Measurements from ENCODE around the gene PCSK6. TPM values are rescaled to one million over a fixed set of nuclear protein-coding genes. Genes with fewer than 3 reads are reported as not detected.
"Not testable (repeated sequence)": the region's sequence is repeated elsewhere in the genome, so short reads cannot be mapped to it uniquely, and the experiment has no call there.

Gene PCSK6
- total RNA-seq, 1 donor, result 6.6 TPM

GRCh38 chr15:101411581-101411980, 77.9 kb downstream of the PCSK6 start:
- Histone ChIP-seq H3K27me3 (ENCODE audit: insufficient read depth, low read length) (no peaks in the 10 kb centered on the region), H3K9me3 (ENCODE audit: low read depth, low read length) (no peaks in the 10 kb centered on the region), H3K4me3 (ENCODE audit: low read length) (no peak overlapping the region), H3K4me1 (ENCODE audit: insufficient read depth, low read length) (peaks cover 3% of the 10 kb centered on the region)

- H3K4me1 ChIP-seq (ENCODE audit: insufficient read depth, low read length), result peaks cover 4% of the 10 kb centered on the region
- H3K27me3 ChIP-seq (ENCODE audit: insufficient read depth, low read length), result no peaks in the 10 kb centered on the region
- no peaks in the 10 kb centered on the region for H3K9me3 ChIP-seq (ENCODE audit: low read depth, low read length)
- no peak overlapping the region for H3K4me3 ChIP-seq (ENCODE audit: low read length)
Observed at GRCh38 chr15:101411085-101411484, 78.4 kb downstream of the PCSK6 start.

- no peaks in the 10 kb centered on the region for H3K9me3 ChIP-seq (ENCODE audit: low read depth, low read length)
- H3K4me3 ChIP-seq (ENCODE audit: low read length), result no peak overlapping the region
- peaks cover 4% of the 10 kb centered on the region for H3K4me1 ChIP-seq (ENCODE audit: insufficient read depth, low read length)
- no peaks in the 10 kb centered on the region for H3K27me3 ChIP-seq (ENCODE audit: insufficient read depth, low read length)
Observed at GRCh38 chr15:101410612-101411011, 78.9 kb downstream of the PCSK6 start.

- Histone ChIP-seq H3K4me3 (ENCODE audit: low read length) (no peak overlapping the region), H3K27me3 (ENCODE audit: insufficient read depth, low read length) (no peaks in the 10 kb centered on the region), H3K4me1 (ENCODE audit: insufficient read depth, low read length) (peaks cover 4% of the 10 kb centered on the region), H3K9me3 (ENCODE audit: low read depth, low read length) (no peaks in the 10 kb centered on the region)
Observed at GRCh38 chr15:101409621-101410020, 79.9 kb downstream of the PCSK6 start.

GRCh38 chr15:101407966-101408775, 81.3 kb downstream of the PCSK6 start:
- peaks cover 4% of the 10 kb centered on the region for H3K4me1 ChIP-seq (ENCODE audit: insufficient read depth, low read length)
- H3K4me3 ChIP-seq (ENCODE audit: low read length), result no peak overlapping the region
- no peaks in the 10 kb centered on the region for H3K27me3 ChIP-seq (ENCODE audit: insufficient read depth, low read length)

GRCh38 chr15:101407439-101407838, 82.1 kb downstream of the PCSK6 start:
- H3K27me3 ChIP-seq (ENCODE audit: insufficient read depth, low read length), result no peaks in the 10 kb centered on the region
- peaks cover 4% of the 10 kb centered on the region for H3K4me1 ChIP-seq (ENCODE audit: insufficient read depth, low read length)
- H3K9me3 ChIP-seq (ENCODE audit: low read depth, low read length), result no peaks in the 10 kb centered on the region

More at GRCh38 chr15:101407966-101408775, 81.3 kb downstream of the PCSK6 start:
- no peaks in the 10 kb centered on the region for H3K9me3 ChIP-seq (ENCODE audit: low read depth, low read length)

GRCh38 chr15:101406526-101407195, 82.8 kb downstream of the PCSK6 start:
- H3K9me3 ChIP-seq (ENCODE audit: low read depth, low read length), result no peaks in the 10 kb centered on the region
- no peaks in the 10 kb centered on the region for H3K27me3 ChIP-seq (ENCODE audit: insufficient read depth, low read length)
- peaks cover 4% of the 10 kb centered on the region for H3K4me1 ChIP-seq (ENCODE audit: insufficient read depth, low read length)
- no peak overlapping the region for H3K4me3 ChIP-seq (ENCODE audit: low read length)

More at GRCh38 chr15:101407439-101407838, 82.1 kb downstream of the PCSK6 start:
- no peak overlapping the region for H3K4me3 ChIP-seq (ENCODE audit: low read length)

GRCh38 chr15:101406036-101406435, 83.5 kb downstream of the PCSK6 start:
- Histone ChIP-seq H3K4me1 (ENCODE audit: insufficient read depth, low read length) (peaks cover 4% of the 10 kb centered on the region), H3K9me3 (ENCODE audit: low read depth, low read length) (no peaks in the 10 kb centered on the region), H3K4me3 (ENCODE audit: low read length) (no peak overlapping the region), H3K27me3 (ENCODE audit: insufficient read depth, low read length) (no peaks in the 10 kb centered on the region)

- H3K27me3 ChIP-seq (ENCODE audit: insufficient read depth, low read length), result peaks cover 5% of the 10 kb centered on the region
- no peaks in the 10 kb centered on the region for H3K9me3 ChIP-seq (ENCODE audit: low read depth, low read length)
- peaks cover 4% of the 10 kb centered on the region for H3K4me1 ChIP-seq (ENCODE audit: insufficient read depth, low read length)
- H3K4me3 ChIP-seq (ENCODE audit: low read length), result no peak overlapping the region
Observed at GRCh38 chr15:101404245-101404644, 85.3 kb downstream of the PCSK6 start.

- H3K9me3 ChIP-seq (ENCODE audit: low read depth, low read length); H3K27me3 ChIP-seq (ENCODE audit: insufficient read depth, low read length); H3K4me1 ChIP-seq (ENCODE audit: insufficient read depth, low read length); H3K4me3 ChIP-seq (ENCODE audit: low read length): not testable (repeated sequence)
Observed at GRCh38 chr15:101402883-101403282, 86.6 kb downstream of the PCSK6 start.

GRCh38 chr15:101401286-101401685, 88.2 kb downstream of the PCSK6 start:
- Histone ChIP-seq H3K4me3 (ENCODE audit: low read length) (no peak overlapping the region), H3K9me3 (ENCODE audit: low read depth, low read length) (no peaks in the 10 kb centered on the region), H3K4me1 (ENCODE audit: insufficient read depth, low read length) (peaks cover 5% of the 10 kb centered on the region), H3K27me3 (ENCODE audit: insufficient read depth, low read length) (peaks cover 5% of the 10 kb centered on the region)

GRCh38 chr15:101399431-101399830, 90.1 kb downstream of the PCSK6 start:
- Histone ChIP-seq H3K4me3 (ENCODE audit: low read length) (no peak overlapping the region), H3K27me3 (ENCODE audit: insufficient read depth, low read length) (peaks cover 5% of the 10 kb centered on the region), H3K4me1 (ENCODE audit: insufficient read depth, low read length) (peaks cover 5% of the 10 kb centered on the region), H3K9me3 (ENCODE audit: low read depth, low read length) (no peaks in the 10 kb centered on the region)

GRCh38 chr15:101398247-101398646, 91.3 kb downstream of the PCSK6 start:
- Histone ChIP-seq H3K4me1 (ENCODE audit: insufficient read depth, low read length) (peaks cover 5% of the 10 kb centered on the region), H3K27me3 (ENCODE audit: insufficient read depth, low read length) (peaks cover 5% of the 10 kb centered on the region), H3K9me3 (ENCODE audit: low read depth, low read length) (no peaks in the 10 kb centered on the region), H3K4me3 (ENCODE audit: low read length) (no peak overlapping the region)

GRCh38 chr15:101397521-101398003, 91.9 kb downstream of the PCSK6 start:
- Histone ChIP-seq H3K4me1 (ENCODE audit: insufficient read depth, low read length) (peaks cover 5% of the 10 kb centered on the region), H3K27me3 (ENCODE audit: insufficient read depth, low read length) (peaks cover 5% of the 10 kb centered on the region), H3K9me3 (ENCODE audit: low read depth, low read length) (no peaks in the 10 kb centered on the region), H3K4me3 (ENCODE audit: low read length) (no peak overlapping the region)

- peaks cover 10% of the 10 kb centered on the region for H3K4me1 ChIP-seq (ENCODE audit: insufficient read depth, low read length)
- H3K4me3 ChIP-seq (ENCODE audit: low read length), result no peak overlapping the region
- peaks cover 5% of the 10 kb centered on the region for H3K27me3 ChIP-seq (ENCODE audit: insufficient read depth, low read length)
- H3K9me3 ChIP-seq (ENCODE audit: low read depth, low read length), result no peaks in the 10 kb centered on the region
Observed at GRCh38 chr15:101396484-101397261, 92.8 kb downstream of the PCSK6 start.

All from mononuclear cell (primary cell).